Panc1 (cell line): Measurements from ENCODE around the gene DEFB131A.
"Not testable (repeated sequence)": the region's sequence is repeated elsewhere in the genome, so short reads cannot be mapped to it uniquely, and the experiment has no call there.

Experiments used
- POLR2AphosphoS5 ChIP-seq: IDR thresholded peaks from 2 replicates; pipeline ENCODE4 v1.6.1; 2012; ENCODE audit warnings: mild to moderate bottlenecking, low read depth, low read length, moderate library complexity
- TF ChIP-seq, protein P1 (sequence below): fragments of 450-650 bp; IDR thresholded peaks from 2 replicates; pipeline ENCODE4 v1.5.1; 2017; ENCODE audit warnings: mild to moderate bottlenecking
- TF ChIP-seq, protein P2 (sequence below), 2 experiments: IDR thresholded peaks; 2 replicates each; pipeline ENCODE4 v1.6.1; 2011 to 2012; ENCODE audit warnings: low read depth in 2 of 2, control low read depth in 1 of 2, low read length in 1 of 2, mild to moderate bottlenecking in 1 of 2, moderate library complexity in 1 of 2; ENCODE audit not compliant: insufficient read depth in 1 of 2

DNA sequence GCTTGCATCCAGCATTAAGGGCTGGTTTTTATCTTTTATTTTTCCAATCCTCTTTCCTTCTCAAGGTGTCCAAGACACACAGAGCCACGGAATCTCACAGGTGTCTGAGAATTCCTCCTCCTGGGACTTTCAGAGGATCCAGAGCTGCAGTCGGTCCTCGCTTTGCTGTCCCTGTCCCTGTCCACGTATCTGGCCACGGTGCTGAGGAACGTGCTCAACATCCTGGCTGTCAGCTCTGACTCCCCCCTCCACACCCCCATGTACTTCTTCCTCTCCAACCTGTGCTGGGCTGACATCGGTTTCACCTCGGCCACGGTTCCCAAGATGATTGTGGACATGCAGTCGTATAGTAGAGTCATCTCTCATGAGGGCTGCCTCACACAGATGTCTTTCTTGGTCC, 39.5 kb downstream of the DEFB131A start:
- TF ChIP-seq, protein P1, sequence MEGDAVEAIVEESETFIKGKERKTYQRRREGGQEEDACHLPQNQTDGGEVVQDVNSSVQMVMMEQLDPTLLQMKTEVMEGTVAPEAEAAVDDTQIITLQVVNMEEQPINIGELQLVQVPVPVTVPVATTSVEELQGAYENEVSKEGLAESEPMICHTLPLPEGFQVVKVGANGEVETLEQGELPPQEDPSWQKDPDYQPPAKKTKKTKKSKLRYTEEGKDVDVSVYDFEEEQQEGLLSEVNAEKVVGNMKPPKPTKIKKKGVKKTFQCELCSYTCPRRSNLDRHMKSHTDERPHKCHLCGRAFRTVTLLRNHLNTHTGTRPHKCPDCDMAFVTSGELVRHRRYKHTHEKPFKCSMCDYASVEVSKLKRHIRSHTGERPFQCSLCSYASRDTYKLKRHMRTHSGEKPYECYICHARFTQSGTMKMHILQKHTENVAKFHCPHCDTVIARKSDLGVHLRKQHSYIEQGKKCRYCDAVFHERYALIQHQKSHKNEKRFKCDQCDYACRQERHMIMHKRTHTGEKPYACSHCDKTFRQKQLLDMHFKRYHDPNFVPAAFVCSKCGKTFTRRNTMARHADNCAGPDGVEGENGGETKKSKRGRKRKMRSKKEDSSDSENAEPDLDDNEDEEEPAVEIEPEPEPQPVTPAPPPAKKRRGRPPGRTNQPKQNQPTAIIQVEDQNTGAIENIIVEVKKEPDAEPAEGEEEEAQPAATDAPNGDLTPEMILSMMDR: not testable (repeated sequence)
- TF ChIP-seq, protein P2, sequence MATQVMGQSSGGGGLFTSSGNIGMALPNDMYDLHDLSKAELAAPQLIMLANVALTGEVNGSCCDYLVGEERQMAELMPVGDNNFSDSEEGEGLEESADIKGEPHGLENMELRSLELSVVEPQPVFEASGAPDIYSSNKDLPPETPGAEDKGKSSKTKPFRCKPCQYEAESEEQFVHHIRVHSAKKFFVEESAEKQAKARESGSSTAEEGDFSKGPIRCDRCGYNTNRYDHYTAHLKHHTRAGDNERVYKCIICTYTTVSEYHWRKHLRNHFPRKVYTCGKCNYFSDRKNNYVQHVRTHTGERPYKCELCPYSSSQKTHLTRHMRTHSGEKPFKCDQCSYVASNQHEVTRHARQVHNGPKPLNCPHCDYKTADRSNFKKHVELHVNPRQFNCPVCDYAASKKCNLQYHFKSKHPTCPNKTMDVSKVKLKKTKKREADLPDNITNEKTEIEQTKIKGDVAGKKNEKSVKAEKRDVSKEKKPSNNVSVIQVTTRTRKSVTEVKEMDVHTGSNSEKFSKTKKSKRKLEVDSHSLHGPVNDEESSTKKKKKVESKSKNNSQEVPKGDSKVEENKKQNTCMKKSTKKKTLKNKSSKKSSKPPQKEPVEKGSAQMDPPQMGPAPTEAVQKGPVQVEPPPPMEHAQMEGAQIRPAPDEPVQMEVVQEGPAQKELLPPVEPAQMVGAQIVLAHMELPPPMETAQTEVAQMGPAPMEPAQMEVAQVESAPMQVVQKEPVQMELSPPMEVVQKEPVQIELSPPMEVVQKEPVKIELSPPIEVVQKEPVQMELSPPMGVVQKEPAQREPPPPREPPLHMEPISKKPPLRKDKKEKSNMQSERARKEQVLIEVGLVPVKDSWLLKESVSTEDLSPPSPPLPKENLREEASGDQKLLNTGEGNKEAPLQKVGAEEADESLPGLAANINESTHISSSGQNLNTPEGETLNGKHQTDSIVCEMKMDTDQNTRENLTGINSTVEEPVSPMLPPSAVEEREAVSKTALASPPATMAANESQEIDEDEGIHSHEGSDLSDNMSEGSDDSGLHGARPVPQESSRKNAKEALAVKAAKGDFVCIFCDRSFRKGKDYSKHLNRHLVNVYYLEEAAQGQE (IDR thresholded peaks at IDR 0.05; ENCODE audit: insufficient read depth in 1 of 2, low read depth in 2 of 2, low read length in 1 of 2): not testable (repeated sequence)
- TF ChIP-seq POLR2AphosphoS5: not testable (repeated sequence)
